ENCODE data around the gene SORCS2.

SORCS2 gene

GRCh38 chr4:7559741-7560395 lies 367.5 kb downstream of the SORCS2 start:
- Histone ChIP-seq H3K27ac (ENCODE audit: low read depth, low read length) (no peak overlapping the region), H3K36me3 (ENCODE audit: control insufficient read depth, low read length) (no peaks in the 10 kb centered on the region), H4K20me1 (ENCODE audit: control insufficient read depth, insufficient read depth, low read depth, low read length) (no peaks in the 10 kb centered on the region), H3F3A (ENCODE audit: control insufficient read depth, insufficient read depth) (no peaks in the 10 kb centered on the region), H3K4me1 (ENCODE audit: control insufficient read depth, low read length) (no peaks in the 10 kb centered on the region), H3K9me2 (replicated peaks; ENCODE audit: control insufficient read depth, low read length) (no peaks in the 10 kb centered on the region), H3K4me2 (ENCODE audit: low read length) (no peak overlapping the region), H3K79me2 (ENCODE audit: control insufficient read depth, low read length) (no peaks in the 10 kb centered on the region), H3K27me3 (ENCODE audit: control insufficient read depth, low read length) (no peaks in the 10 kb centered on the region), H3K4me3 (ENCODE audit: low read length) (no peak overlapping the region), H3K9me3 (ENCODE audit: control insufficient read depth, insufficient read depth, low read length) (peaks cover 10% of the 10 kb centered on the region; the same call in 1 of the 2 replicates)
- TF ChIP-seq EZH2phosphoT487 (IDR thresholded peaks at IDR 0.05; ENCODE audit: borderline replicate concordance, low read length) = no peak
- TF ChIP-seq, protein P1, sequence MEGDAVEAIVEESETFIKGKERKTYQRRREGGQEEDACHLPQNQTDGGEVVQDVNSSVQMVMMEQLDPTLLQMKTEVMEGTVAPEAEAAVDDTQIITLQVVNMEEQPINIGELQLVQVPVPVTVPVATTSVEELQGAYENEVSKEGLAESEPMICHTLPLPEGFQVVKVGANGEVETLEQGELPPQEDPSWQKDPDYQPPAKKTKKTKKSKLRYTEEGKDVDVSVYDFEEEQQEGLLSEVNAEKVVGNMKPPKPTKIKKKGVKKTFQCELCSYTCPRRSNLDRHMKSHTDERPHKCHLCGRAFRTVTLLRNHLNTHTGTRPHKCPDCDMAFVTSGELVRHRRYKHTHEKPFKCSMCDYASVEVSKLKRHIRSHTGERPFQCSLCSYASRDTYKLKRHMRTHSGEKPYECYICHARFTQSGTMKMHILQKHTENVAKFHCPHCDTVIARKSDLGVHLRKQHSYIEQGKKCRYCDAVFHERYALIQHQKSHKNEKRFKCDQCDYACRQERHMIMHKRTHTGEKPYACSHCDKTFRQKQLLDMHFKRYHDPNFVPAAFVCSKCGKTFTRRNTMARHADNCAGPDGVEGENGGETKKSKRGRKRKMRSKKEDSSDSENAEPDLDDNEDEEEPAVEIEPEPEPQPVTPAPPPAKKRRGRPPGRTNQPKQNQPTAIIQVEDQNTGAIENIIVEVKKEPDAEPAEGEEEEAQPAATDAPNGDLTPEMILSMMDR (IDR thresholded peaks at IDR 0.05; ENCODE audit: low read depth, low read length, poor library complexity, severe bottlenecking) = no peak

DNA sequence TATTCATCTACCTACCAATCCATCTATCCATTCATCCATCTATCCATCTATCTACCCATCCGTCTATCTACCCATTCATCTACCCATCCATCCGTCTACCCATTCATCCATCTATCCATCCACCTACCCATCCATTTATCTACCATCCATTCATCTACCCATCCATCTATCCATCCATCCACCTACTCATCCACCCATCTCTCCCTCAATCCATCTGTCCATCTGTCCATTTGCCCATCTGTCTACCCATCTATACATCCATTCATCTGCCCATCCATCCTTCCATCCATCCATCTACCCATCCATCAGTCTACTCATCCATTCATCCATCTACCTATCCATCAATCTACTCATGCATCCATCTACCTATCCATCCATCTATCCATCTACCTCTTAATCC lies 369.2 kb downstream of the SORCS2 start:
- Histone ChIP-seq H3K27ac (ENCODE audit: low read depth, low read length) (no peak overlapping the region), H3K4me1 (ENCODE audit: control insufficient read depth, low read length) (no peaks in the 10 kb centered on the region), H3K79me2 (ENCODE audit: control insufficient read depth, low read length) (no peaks in the 10 kb centered on the region), H4K20me1 (ENCODE audit: control insufficient read depth, insufficient read depth, low read depth, low read length) (no peaks in the 10 kb centered on the region), H3K9me3 (ENCODE audit: control insufficient read depth, insufficient read depth, low read length) (peaks cover 3% of the 10 kb centered on the region; the same call in 1 of the 2 replicates), H3F3A (ENCODE audit: control insufficient read depth, insufficient read depth) (no peaks in the 10 kb centered on the region), H3K4me2 (ENCODE audit: low read length) (no peak overlapping the region), H3K4me3 (ENCODE audit: low read length) (no peak overlapping the region), H3K9me2 (replicated peaks; ENCODE audit: control insufficient read depth, low read length) (no peaks in the 10 kb centered on the region), H3K27me3 (ENCODE audit: control insufficient read depth, low read length) (no peaks in the 10 kb centered on the region), H3K36me3 (ENCODE audit: control insufficient read depth, low read length) (no peaks in the 10 kb centered on the region)
- no peak for TF ChIP-seq EZH2phosphoT487 (IDR thresholded peaks at IDR 0.05; ENCODE audit: borderline replicate concordance, low read length)
- TF ChIP-seq, protein P1 (IDR thresholded peaks at IDR 0.05; ENCODE audit: low read depth, low read length, poor library complexity, severe bottlenecking) = no peak

DNA sequence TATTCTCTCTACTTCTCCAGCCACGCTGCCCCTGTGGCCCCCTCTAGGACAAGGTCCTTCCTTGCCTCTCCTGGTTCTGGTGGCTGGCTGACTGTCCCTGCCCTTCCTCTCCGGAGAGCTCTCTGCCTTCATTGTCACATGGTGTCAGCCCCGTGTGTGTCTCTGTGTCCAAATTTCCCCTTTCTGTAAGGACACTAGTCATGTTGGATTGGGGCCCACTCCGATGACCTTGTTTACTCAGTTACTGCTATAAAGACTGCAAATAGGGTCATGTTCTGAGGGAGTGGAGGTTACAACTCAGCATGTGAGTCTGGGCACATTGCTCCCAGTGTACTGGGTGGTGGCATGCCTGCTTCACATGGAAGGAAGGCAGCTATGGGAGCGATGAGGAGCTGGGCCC lies 371.9 kb downstream of the SORCS2 start:
- Histone ChIP-seq H3K9me3 (ENCODE audit: control insufficient read depth, insufficient read depth, low read length) (peaks cover 4% of the 10 kb centered on the region; the same call in 1 of the 2 replicates), H3K27me3 (ENCODE audit: control insufficient read depth, low read length) (no peaks in the 10 kb centered on the region)
- TF ChIP-seq, protein P1 (IDR thresholded peaks at IDR 0.05; ENCODE audit: low read depth, low read length, poor library complexity, severe bottlenecking) = no peak
- TF ChIP-seq EZH2phosphoT487 (IDR thresholded peaks at IDR 0.05; ENCODE audit: borderline replicate concordance, low read length) = no peak

More for the DNA sequence above, 371.9 kb downstream of the SORCS2 start:
- no peak overlapping the region for H3K4me3 ChIP-seq (ENCODE audit: low read length)
- H3K4me2 ChIP-seq (ENCODE audit: low read length) = no peak overlapping the region
- H3F3A ChIP-seq (ENCODE audit: control insufficient read depth, insufficient read depth) = no peaks in the 10 kb centered on the region
- H4K20me1 ChIP-seq (ENCODE audit: control insufficient read depth, insufficient read depth, low read depth, low read length) = no peaks in the 10 kb centered on the region
- H3K4me1 ChIP-seq (ENCODE audit: control insufficient read depth, low read length) = no peaks in the 10 kb centered on the region
- no peaks in the 10 kb centered on the region for H3K79me2 ChIP-seq (ENCODE audit: control insufficient read depth, low read length)
- no peaks in the 10 kb centered on the region for H3K36me3 ChIP-seq (ENCODE audit: control insufficient read depth, low read length)
- H3K9me2 ChIP-seq (replicated peaks; ENCODE audit: control insufficient read depth, low read length) = no peaks in the 10 kb centered on the region
- H3K27ac ChIP-seq (ENCODE audit: low read depth, low read length) = no peak overlapping the region

All from DOHH2 (cell line).